8988T (cell line): ENCODE measurements around the gene MBNL1.

Experiments
- DNase-seq: peaks from one replicate; pipeline ENCODE4 v3.0.0; 2011

Gene MBNL1

DNA sequence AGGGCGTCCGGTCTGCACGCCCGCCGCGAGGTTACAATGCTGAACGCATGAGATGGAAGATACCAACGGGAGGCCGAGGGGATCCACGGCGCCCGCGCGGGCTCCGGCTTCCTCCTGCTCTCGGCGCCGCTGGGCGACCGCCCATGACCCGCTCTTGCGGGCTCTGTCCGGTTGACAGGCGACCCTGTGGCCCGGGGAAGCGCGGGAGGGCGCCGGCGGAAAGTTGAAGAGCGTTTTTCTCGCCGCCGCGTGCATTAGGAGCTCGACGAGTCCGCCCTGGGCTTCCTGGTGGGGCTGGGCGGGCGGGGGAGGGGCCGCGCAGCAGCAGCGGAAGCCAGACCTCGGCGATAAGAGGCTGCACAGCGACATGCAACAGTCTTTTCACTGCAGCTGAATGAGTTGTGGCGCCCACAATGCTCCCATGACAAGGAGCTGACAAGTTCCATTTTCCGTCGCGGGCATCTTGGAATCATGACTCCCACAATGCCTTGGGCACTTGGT, at the start of gene MBNL1:
TSS of gene MBNL1 (plus strand) at position 375 of the 501 bp plus-strand sequence. CDS start 31,265 bp downstream, outside the sequence.
- DNase-seq: no peak

- DNase-seq: no peak
Observed at GRCh38 chr3:152219216-152219615, 49.5 kb upstream of the MBNL1 start.

DNA sequence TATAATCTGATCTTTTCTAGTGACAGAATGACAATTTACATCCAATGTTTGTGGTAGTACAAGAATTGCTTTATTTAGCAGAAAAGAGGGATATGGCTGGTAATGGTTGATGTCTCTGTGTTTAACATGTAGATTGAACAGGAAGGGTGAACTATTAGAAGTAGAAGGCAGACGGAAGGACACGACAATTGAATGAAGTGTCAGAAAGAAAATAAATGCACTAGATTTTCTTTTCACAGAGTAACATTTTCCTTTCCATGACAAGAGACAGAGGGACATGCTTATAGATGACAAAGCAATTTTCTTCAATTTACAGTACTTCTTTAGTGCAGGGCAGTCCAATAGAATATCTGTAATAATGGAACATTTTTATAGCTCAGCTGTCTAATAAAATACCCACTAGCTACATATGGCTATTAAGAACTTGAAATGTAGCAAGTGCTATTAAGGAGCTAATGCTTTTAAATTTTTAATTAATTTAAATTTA, 48.9 kb upstream of the MBNL1 start:
- no peak for DNase-seq

- no peak for DNase-seq
Observed at GRCh38 chr3:152222327-152222726, 46.4 kb upstream of the MBNL1 start.

GRCh38 chr3:152225201-152225600, 43.5 kb upstream of the MBNL1 start:
- no peak for DNase-seq

DNA sequence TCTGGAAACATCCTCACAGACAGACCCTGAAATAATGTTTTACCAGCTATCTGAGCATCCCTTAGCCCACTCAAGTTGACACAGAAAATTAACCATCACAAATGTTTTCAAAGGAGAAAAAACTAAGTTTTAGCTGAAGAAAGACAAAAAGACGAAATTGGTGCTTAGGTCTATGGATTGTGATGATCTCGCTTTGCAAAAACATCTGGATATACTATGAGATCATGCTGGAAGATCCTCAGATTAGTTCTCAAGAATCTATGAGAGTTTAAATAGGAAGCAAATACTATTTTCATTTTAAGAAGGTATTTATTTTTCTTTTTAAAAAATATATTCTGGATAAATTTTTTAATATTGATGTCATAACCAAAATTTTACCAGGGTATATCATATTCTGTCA, 42.6 kb upstream of the MBNL1 start:
- no peak for DNase-seq

DNA sequence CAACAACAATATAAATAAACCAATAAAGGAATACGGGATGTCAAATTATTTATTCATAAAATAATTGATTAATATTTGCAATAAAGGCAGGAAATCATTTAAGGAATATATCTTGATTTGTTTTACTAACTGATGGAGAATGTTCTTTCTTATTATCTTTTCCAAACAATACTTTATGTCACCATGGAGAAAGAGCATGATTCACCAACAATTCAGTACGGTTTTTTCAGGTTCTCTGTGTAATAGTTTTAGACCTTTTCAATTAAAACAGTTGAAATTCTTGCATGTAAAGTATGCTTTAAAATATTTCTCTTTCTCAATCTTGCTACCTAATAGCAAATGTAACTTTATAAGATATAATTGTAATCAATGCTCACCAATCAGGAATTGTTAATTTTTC, 41.7 kb upstream of the MBNL1 start:
- no peak for DNase-seq

- DNase-seq: no peak
Observed at GRCh38 chr3:152229692-152230091, 39.0 kb upstream of the MBNL1 start.

GRCh38 chr3:152230370-152230769, 38.4 kb upstream of the MBNL1 start:
- no peak for DNase-seq

- DNase-seq: no peak
Observed at GRCh38 chr3:152232001-152232400, 36.7 kb upstream of the MBNL1 start.

DNA sequence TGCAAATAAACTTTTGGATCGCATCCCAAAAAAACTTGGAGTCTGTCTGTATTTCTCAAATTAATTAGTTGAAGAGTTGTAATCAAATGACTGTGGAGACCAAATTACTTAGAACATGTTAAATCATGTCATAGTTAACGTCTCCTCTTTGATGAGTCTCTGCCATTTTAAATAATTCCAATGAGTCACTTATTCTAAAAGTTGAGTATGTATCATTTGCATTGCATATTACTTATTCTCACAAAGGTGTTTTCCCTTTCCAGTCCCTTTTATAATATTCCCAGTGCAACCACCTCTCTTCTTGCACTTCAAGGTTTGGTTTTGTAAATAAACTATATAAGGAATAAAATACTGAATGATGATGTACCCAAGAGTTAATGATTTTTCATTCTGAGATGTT, 36.0 kb upstream of the MBNL1 start:
- DNase-seq: no peak

- no peak for DNase-seq
Observed at GRCh38 chr3:152234657-152235375, 33.9 kb upstream of the MBNL1 start.

GRCh38 chr3:152235709-152236298, 32.9 kb upstream of the MBNL1 start:
- DNase-seq: no peak

GRCh38 chr3:152236716-152237115, 32.0 kb upstream of the MBNL1 start:
- no peak for DNase-seq

GRCh38 chr3:152241142-152242017, 27.3 kb upstream of the MBNL1 start:
- no peak for DNase-seq

- no peak for DNase-seq
Observed at GRCh38 chr3:152243301-152243711, 25.4 kb upstream of the MBNL1 start.

DNA sequence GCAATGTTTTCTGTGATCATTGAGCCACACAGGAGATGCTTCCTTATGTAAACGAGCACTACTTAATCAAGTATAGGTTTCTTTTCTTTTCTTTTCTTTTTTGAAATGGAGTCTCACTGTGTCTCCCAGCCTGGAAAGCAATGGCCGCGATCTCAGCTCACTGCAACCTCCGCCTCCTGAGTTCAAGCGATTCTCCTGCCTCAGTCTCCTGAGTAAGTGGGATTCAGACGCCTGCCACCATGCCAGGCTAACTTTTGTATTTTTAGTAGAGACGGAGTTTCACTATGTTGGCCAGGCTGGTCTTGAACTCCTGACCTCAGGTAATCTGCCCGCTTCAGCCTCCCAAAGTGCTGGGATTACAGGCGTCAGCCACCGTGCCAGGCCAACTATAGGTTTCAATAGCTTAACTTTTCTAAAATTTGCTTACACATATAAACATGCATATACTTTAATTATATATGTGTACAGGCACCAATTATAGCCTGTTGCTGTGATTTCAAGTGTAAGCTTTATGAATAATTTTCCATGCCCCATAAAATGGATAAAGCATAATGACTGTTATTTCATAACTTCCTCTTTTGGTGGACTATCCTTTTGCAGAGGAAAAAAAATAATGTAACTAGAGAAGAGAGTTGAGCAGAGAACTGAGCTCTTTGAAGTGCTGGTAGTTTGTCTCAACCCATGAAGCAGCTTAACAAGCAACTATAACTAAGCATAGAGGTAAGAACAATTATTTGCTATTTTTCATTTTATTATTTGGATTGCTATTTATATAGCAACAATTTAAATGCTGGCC, 24.8 kb upstream of the MBNL1 start:
- DNase-seq: no peak

GRCh38 chr3:152244517-152244888, 24.2 kb upstream of the MBNL1 start:
- no peak for DNase-seq

DNA sequence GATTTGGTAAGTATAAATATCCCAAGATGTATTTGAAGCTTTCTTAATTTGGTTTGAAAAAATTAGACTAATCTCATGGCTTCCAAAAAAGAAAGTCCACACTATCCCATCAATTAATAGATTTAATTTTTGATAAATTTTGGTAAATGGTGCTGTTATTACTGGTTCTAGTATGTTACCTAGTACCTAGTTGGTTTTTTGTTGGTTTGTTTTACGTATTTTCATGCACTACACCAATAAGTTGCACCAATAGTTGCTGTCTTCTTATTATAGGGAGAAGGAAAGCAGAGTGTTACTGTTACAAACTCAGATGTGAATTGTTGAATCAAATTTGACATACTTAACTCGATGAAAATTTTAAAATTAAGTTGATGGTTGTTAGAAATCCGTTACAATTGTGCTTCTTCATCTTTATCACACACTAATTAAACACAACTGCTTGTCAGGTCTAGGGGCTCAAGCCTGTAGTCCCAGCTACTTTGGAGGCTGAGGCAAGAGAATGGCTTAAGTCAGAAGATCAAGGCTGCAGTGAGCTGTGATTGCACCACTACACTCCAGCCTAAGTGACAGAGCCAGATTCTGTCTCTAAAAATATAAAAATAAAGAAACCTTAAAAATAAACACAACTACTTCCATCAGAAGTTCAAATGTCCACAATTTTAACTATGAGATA, 23.1 kb upstream of the MBNL1 start:
- DNase-seq: no peak

GRCh38 chr3:152251916-152252315, 16.8 kb upstream of the MBNL1 start:
- no peak for DNase-seq

GRCh38 chr3:152252755-152253154, 16.0 kb upstream of the MBNL1 start:
- DNase-seq: no peak

GRCh38 chr3:152253514-152253913, 15.2 kb upstream of the MBNL1 start:
- no peak for DNase-seq
